ENCODE data around the gene CETN3.

The CETN3 gene

GRCh38 chr5:90409318-90410177 lies at the start of gene CETN3:
CETN3 (minus strand) TSS chr5:90409756; CDS start chr5:90409661, 95 bp downstream.
- DNase-seq, result peak; percentile 98

- DNase-seq, result no peak
Observed at GRCh38 chr5:90446961-90447360, 37.4 kb upstream of the CETN3 start.

- DNase-seq, result no peak
Observed at GRCh38 chr5:90440644-90441043, 31.1 kb upstream of the CETN3 start.

- no peak for DNase-seq
Observed at GRCh38 chr5:90438100-90438499, 28.5 kb upstream of the CETN3 start.

GRCh38 chr5:90437663-90438062 lies 28.1 kb upstream of the CETN3 start:
- DNase-seq, result no peak

- peak; percentile 23 for DNase-seq
Observed at GRCh38 chr5:90434116-90434714, 24.7 kb upstream of the CETN3 start.

- no peak for DNase-seq
Observed at GRCh38 chr5:90424245-90424644, 14.7 kb upstream of the CETN3 start.

GRCh38 chr5:90421136-90421535 lies 11.6 kb upstream of the CETN3 start:
- DNase-seq, result no peak

GRCh38 chr5:90418214-90418613 lies 8.7 kb upstream of the CETN3 start:
- DNase-seq, result no peak

- DNase-seq, result no peak
Observed at GRCh38 chr5:90410178-90410762, 714 bp upstream of the CETN3 start.

- no peak for DNase-seq
Observed at GRCh38 chr5:90408571-90409317, 812 bp downstream of the CETN3 start.

GRCh38 chr5:90406466-90406865 lies 3.1 kb downstream of the CETN3 start:
- DNase-seq, result no peak

- no peak for DNase-seq
Observed at GRCh38 chr5:90402521-90403255, 6.9 kb downstream of the CETN3 start.

GRCh38 chr5:90399251-90399650 lies 10.3 kb downstream of the CETN3 start:
- DNase-seq, result no peak

GRCh38 chr5:90398726-90399125 lies 10.8 kb downstream of the CETN3 start:
- no peak for DNase-seq

- DNase-seq, result no peak
Observed at GRCh38 chr5:90395005-90395404, 14.6 kb downstream of the CETN3 start.

- no peak for DNase-seq
Observed at GRCh38 chr5:90390928-90391327, 18.6 kb downstream of the CETN3 start.

- DNase-seq, result no peak
Observed at GRCh38 chr5:90390326-90390725, 19.2 kb downstream of the CETN3 start.

GRCh38 chr5:90387508-90387907 lies 22.0 kb downstream of the CETN3 start:
- DNase-seq, result no peak

GRCh38 chr5:90386099-90386710 lies 23.4 kb downstream of the CETN3 start:
- DNase-seq, result peak; percentile 27

GRCh38 chr5:90384389-90384788 lies 25.2 kb downstream of the CETN3 start:
- no peak for DNase-seq

- no peak for DNase-seq
Observed at GRCh38 chr5:90383903-90384302, 25.7 kb downstream of the CETN3 start.

Measured in suppressor macrophage treated with lipopolysaccharide for 4 hours (primary cell).